Smooth muscle cell (in vitro differentiated cells): Measurements from ENCODE around the gene PDXK. TPM values are rescaled to one million over a fixed set of nuclear protein-coding genes. Genes with fewer than 3 reads are reported as not detected.

Experiments
- DNase-seq: peaks from one replicate; lab custom pipeline; 2025; ENCODE audit not compliant: unreplicated experiment; lab: John Stamatoyannopoulos, UW
- H2AFZ ChIP-seq: fragments of 200-600 bp; sonication (generic); 2 replicates; pipeline ENCODE4 v1.6.0; 2016; ENCODE audit warnings: antibody characterized with exemption, low read depth, mild to moderate bottlenecking
- H3F3A ChIP-seq: fragments of 200-600 bp; sonication (generic); 2 replicates; pipeline ENCODE4 v1.6.0; 2017; ENCODE audit warnings: antibody characterized with exemption, low read depth
- H3K27ac ChIP-seq: fragments of 200-600 bp; sonication (generic); 2 replicates; pipeline ENCODE4 v1.5.1; 2016; ENCODE audit warnings: low read depth, mild to moderate bottlenecking
- H3K27me3 ChIP-seq: fragments of 200-600 bp; sonication (generic); 2 replicates; pipeline ENCODE4 v1.6.1; 2016; ENCODE audit warnings: low read depth, mild to moderate bottlenecking
- H3K36me3 ChIP-seq: fragments of 200-600 bp; sonication (generic); 2 replicates; pipeline ENCODE4 v1.5.1; 2016; ENCODE audit warnings: low read depth
- H3K4me1 ChIP-seq: fragments of 200-600 bp; sonication (generic); 2 replicates; pipeline ENCODE4 v1.5.1; 2016; ENCODE audit warnings: low read depth
- H3K4me2 ChIP-seq: fragments of 200-600 bp; sonication (generic); 2 replicates; pipeline ENCODE4 v1.6.0; 2016; ENCODE audit warnings: mild to moderate bottlenecking
- H3K4me3 ChIP-seq: fragments of 200-600 bp; sonication (generic); 2 replicates; pipeline ENCODE4 v1.5.1; 2016; ENCODE audit warnings: mild to moderate bottlenecking
- H3K79me2 ChIP-seq: fragments of 200-600 bp; sonication (generic); 2 replicates; pipeline ENCODE4 v1.6.0; 2016; ENCODE audit warnings: low read depth, mild to moderate bottlenecking
- H3K9ac ChIP-seq: fragments of 200-600 bp; sonication (generic); 2 replicates; pipeline ENCODE4 v1.6.0; 2016; ENCODE audit warnings: low read depth
- H3K9me3 ChIP-seq: fragments of 200-600 bp; sonication (generic); replicated peaks from 2 replicates; pipeline ENCODE4 v1.5.1; 2016; ENCODE audit warnings: low read depth
- H4K20me1 ChIP-seq: fragments of 200-600 bp; sonication (generic); 2 replicates; pipeline ENCODE4 v1.6.0; 2016; ENCODE audit warnings: low read depth
- WGBS: methylation state at CpG from one replicate; pipeline ENCODE4 v1.1.7; 2016; ENCODE audit warnings: low lambda C conversion rate; 5-methylcytosine and 5-hydroxymethylcytosine counted together
- polyA plus RNA-seq: library from polyadenylated mRNA; unstranded; fragments of >200 nt; fragmentation: Nextera tagmentation; extraction: Ambion mirVana; gene quantifications from 2 replicates; pipeline ENCODE4 v1.2.1, GENCODE V29; 2016
- total RNA-seq: library from RNA; depleted of rRNA; stranded (reverse); fragments of >200 nt; gene quantifications from 2 replicates; pipeline ENCODE4 v1.2.3, GENCODE V29; 2014
- TF ChIP-seq, protein P1 (sequence below): fragments of 200-600 bp; sonication (generic); IDR thresholded peaks from 2 replicates; pipeline ENCODE4 v1.5.1; 2017; ENCODE audit warnings: borderline replicate concordance, mild to moderate bottlenecking, antibody characterized with exemption; ENCODE audit not compliant: insufficient read depth, poor library complexity, severe bottlenecking

PDXK gene
- total and polyA plus RNA-seq, 2 experiments from 2014 or later: 92.6 to 184 TPM

- peak within 1 kb of the TSS; percentile 97 for H3K4me2 ChIP-seq
- peak within 1 kb of the TSS; percentile 70 for H3K9ac ChIP-seq
- no peaks in the 10 kb centered on the region for H3K27me3 ChIP-seq
- no peaks in the 10 kb centered on the region for H3K36me3 ChIP-seq
- peaks cover 17% of the 10 kb centered on the region for H4K20me1 ChIP-seq
- no peaks in the 10 kb centered on the region for H3K9me3 ChIP-seq
- H3F3A ChIP-seq: peaks cover 5% of the 10 kb centered on the region
- DNase-seq: peak; percentile 63
- peak within 1 kb of the TSS; percentile 49 for H3K27ac ChIP-seq
- peak within 1 kb of the TSS; percentile 93 for H3K4me3 ChIP-seq
- no peak within 1 kb of the TSS for H2AFZ ChIP-seq
- under 1% methylated on average over 65 of the region's 71 CpGs for WGBS
- TF ChIP-seq, protein P1, sequence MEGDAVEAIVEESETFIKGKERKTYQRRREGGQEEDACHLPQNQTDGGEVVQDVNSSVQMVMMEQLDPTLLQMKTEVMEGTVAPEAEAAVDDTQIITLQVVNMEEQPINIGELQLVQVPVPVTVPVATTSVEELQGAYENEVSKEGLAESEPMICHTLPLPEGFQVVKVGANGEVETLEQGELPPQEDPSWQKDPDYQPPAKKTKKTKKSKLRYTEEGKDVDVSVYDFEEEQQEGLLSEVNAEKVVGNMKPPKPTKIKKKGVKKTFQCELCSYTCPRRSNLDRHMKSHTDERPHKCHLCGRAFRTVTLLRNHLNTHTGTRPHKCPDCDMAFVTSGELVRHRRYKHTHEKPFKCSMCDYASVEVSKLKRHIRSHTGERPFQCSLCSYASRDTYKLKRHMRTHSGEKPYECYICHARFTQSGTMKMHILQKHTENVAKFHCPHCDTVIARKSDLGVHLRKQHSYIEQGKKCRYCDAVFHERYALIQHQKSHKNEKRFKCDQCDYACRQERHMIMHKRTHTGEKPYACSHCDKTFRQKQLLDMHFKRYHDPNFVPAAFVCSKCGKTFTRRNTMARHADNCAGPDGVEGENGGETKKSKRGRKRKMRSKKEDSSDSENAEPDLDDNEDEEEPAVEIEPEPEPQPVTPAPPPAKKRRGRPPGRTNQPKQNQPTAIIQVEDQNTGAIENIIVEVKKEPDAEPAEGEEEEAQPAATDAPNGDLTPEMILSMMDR: no peak
- H3K79me2 ChIP-seq: peaks cover 15% of the 10 kb centered on the region
- H3K4me1 ChIP-seq: peaks cover 6% of the 10 kb centered on the region
Measured at GRCh38 chr21:43775795-43776430, 57.0 kb downstream of the PDXK start, which contains the start of gene CSTB. TSS of gene CSTB (minus strand) at chr21:43776308. CDS start at chr21:43776269, 39 bp downstream.

DNA sequence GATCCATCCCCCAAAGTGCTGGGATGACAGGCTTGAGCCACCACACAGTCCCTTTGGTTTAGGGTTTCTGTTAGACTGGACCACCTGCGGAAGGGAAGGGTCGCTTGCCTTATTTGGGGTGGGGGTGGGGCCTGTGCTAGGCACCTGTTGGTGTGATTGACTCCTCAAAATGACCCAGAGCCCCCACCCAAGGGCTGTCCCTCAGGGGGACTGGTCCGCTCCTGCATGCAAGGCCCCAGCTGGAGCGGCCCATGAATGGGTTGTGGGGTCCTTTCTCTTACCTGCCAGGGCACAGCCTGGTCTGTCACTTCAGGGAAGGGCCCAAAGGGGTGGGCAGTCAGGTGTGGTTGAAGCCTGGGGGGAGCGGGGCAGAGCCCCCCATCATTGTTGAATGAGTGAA lies 59.0 kb downstream of the PDXK start:
- Histone ChIP-seq H4K20me1 (peaks cover 17% of the 10 kb centered on the region), H3K4me3 (no peak overlapping the region), H3K27ac (no peak overlapping the region), H3K27me3 (no peaks in the 10 kb centered on the region), H3K36me3 (no peaks in the 10 kb centered on the region), H2AFZ (no peak overlapping the region), H3K79me2 (peaks cover 15% of the 10 kb centered on the region), H3K9me3 (no peaks in the 10 kb centered on the region), H3F3A (peaks cover 5% of the 10 kb centered on the region), H3K4me2 (no peak overlapping the region), H3K4me1 (peaks cover 6% of the 10 kb centered on the region), H3K9ac (no peak overlapping the region)
- WGBS: 92% methylated on average over 5 of the region's 5 CpGs
- DNase-seq: no peak
- TF ChIP-seq, protein P1: no peak

DNA sequence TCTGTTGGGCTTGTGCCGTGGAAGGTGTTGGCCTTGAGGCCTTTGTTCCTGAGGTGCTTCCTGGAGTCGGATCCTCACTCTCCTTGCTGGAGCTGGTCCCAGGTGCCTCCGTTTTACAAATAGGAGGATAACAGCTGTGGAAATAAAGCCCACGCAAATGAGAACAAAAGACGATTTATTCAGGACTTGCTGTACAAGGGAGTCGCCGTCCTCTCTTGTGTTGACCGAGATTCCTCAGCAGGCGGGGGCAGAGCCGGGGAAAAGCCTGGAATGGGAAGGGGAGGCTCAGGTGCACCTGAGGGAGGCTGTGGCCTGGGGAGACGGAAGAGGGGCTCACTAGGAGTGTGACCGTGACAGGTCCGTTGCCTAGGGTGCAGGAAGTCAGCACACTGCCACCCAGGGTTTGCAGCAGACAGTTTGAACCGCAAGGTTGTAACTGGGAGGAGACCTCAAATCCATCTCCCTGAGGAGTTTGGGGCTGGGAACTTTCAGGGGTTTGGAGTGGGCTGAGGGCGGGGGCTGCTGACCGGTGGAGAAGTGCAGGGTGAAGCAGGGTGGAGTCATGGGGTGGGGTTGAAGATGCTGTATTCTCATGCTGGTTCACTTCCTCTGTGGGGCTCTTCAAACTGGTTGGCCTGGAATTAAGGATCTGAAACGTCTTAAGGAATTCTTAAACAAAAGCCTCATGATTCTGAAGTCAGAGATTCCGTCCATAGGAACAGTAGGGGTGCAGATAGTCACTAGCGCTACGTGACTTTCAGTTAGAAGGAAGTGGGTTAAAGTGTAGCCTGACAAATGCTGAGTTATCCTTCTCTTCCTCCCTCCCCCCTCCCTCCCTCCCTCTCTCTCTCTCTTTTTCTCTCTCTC lies 59.8 kb downstream of the PDXK start:
- 61% methylated on average over 20 of the region's 20 CpGs for WGBS
- H3K4me2 ChIP-seq: no peak overlapping the region
- no peak overlapping the region for H2AFZ ChIP-seq

More for the DNA sequence above, 59.8 kb downstream of the PDXK start:
- H3K79me2 ChIP-seq: peaks cover 15% of the 10 kb centered on the region
- TF ChIP-seq, protein P1: no peak
- H3K9me3 ChIP-seq: no peaks in the 10 kb centered on the region
- H3K4me3 ChIP-seq: no peak overlapping the region
- H3K9ac ChIP-seq: no peak overlapping the region
- H3K27me3 ChIP-seq: no peaks in the 10 kb centered on the region
- no peak for DNase-seq
- no peaks in the 10 kb centered on the region for H3K36me3 ChIP-seq
- H4K20me1 ChIP-seq: peaks cover 17% of the 10 kb centered on the region
- H3K4me1 ChIP-seq: peaks cover 6% of the 10 kb centered on the region
- H3F3A ChIP-seq: peaks cover under 1% of the 10 kb centered on the region
- no peak overlapping the region for H3K27ac ChIP-seq
